Stimulated activated CD8-positive, alpha-beta memory T cell treated with anti-CD3 and anti-CD28 coated beads, Interleukin-4, amount 100 ng/mL, for 1 hour (primary cell): ENCODE measurements around the gene THEM4.

Source experiments
- DNase-seq, 2 donors: peaks; one replicate each; pipeline ENCODE4 v3.0.0-alpha.2; 2020; ENCODE audit warnings: low read depth in 2 of 2, low spot score in 1 of 2

The THEM4 gene

DNA sequence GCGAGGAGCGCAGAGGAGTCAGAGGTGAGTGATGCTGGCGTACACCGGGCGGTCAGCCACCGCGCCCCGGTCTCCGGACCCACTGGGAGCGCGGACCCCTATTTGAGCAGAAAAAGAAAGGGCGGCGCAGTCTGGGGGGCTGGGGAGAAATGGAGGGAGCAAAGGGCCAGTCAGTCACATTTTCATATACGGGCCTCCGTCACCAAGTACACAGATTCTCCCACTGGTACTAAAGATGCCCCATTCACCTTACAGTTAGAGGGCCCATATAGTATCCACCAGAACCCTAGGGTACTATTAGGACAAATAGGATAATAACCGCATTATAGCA is 70.3 kb downstream of the THEM4 start:
- no peak for DNase-seq

DNA sequence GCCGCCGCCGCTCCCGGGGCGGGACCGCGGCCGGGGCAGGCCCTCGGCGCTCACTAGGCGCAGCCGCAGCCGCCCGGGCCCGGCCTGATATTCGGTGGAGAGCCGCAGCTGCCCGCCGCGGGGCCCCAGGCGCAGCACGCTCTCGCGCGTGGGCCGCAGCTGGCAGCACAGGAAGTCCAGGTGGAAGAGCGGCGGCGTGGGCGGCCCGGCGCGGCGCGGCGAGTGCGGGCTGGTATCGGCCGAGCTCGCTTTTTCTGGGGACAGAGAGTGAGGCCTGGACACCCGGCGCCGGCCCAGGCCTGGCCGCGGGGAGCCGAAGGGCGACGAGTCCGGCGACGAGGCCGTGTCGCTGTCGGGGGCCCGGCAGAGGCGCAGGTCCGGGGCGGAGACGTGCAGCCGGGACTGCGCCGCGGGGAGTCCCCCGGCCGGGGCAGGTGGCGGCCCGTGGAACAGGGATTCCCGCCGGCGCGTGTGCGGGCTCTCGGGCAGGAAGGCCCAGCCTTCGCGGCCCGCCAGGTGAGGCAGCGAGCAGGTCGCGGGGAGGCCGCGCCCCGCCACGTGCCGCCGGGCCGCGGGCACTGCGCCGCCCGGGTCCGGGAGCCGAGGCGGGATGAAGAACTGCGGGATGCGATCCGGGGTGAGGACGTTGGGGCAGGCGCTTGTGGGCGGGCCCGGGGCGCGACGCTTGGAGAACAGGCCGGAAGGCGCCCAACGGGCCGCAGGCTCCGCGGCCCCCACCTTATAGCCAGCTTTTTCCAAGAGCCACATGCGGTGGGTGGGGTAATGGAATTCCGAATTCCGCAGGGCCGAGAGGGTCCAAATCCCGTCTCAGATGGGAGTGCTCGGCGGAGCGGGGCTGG is 70.9 kb downstream of the THEM4 start:
- DNase-seq, result no peak

- DNase-seq, result no peak
Measured at GRCh38 chr1:151837884-151838221, 71.5 kb downstream of the THEM4 start.

GRCh38 chr1:151837197-151837596 is 72.1 kb downstream of the THEM4 start:
- DNase-seq, result no peak

GRCh38 chr1:151835596-151835995 is 73.7 kb downstream of the THEM4 start:
- no peak for DNase-seq

DNA sequence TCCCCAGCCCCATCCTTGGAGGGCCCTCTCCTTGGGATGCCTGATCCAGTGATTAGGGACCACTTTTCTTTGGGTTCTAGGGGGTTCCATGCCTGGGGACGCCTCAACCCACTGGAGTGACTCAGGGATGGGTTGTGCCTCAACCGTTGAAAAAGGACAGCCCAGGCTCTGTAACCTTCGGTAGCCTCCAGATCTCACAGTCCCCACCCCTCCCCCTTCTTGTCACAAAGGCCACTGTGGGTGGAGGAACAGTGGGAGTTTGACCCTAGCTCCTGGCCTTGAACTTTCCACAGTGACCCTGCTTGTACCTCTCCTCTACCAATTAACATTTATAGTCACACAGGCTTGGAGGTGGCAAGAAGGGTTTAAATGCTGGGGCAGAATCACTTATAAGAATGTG is 75.1 kb downstream of the THEM4 start:
- DNase-seq, result no peak

- no peak for DNase-seq
Measured at GRCh38 chr1:151833172-151833900, 76.0 kb downstream of the THEM4 start.

DNA sequence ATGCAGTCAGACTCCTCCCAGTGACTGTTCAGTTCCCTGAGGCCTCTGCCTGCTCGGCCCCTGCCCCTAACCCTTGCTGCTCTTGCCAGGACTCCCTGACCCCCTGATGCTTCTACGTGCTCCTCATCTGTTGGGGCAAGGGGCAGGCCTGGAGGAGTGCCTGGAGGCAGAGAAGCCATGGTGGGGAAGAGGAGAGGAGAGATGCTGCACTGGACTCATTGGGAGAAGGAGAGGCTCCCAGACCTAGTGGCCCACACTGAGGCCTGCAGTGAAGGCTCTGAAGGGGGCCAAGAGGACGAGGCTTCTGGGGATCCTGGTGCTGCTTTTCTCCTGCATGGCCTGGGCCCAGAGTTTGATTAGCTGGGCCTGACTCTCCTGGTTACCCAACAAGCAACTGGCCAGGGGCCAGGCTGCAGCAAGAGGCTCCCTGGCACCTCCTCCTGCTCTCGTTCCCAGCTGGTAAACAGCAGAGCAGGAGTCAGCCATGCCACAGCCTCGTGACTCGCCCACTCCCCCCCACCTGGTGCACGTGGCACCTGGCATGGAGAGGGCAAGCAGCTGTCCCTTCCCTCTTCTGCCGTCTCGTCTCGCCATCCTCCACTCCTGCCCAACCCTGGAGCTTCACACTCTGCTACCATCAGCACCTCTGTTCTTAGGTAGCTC is 76.9 kb downstream of the THEM4 start:
- DNase-seq, result no peak

- no peak for DNase-seq
Measured at GRCh38 chr1:151831605-151832004, 77.7 kb downstream of the THEM4 start, which contains the start of gene RORC. TSS of gene RORC (minus strand) at chr1:151831802. CDS start at chr1:151831764, 38 bp downstream.

- no peak for DNase-seq
Measured at GRCh38 chr1:151831256-151831591, 78.1 kb downstream of the THEM4 start.

- no peak for DNase-seq
Measured at GRCh38 chr1:151830055-151830454, 79.3 kb downstream of the THEM4 start.

- no peak for DNase-seq
Measured at GRCh38 chr1:151829352-151830046, 79.8 kb downstream of the THEM4 start.

- DNase-seq, result no peak
Measured at GRCh38 chr1:151828921-151829320, 80.4 kb downstream of the THEM4 start.

- no peak for DNase-seq
Measured at GRCh38 chr1:151827853-151828252, 81.5 kb downstream of the THEM4 start.

DNA sequence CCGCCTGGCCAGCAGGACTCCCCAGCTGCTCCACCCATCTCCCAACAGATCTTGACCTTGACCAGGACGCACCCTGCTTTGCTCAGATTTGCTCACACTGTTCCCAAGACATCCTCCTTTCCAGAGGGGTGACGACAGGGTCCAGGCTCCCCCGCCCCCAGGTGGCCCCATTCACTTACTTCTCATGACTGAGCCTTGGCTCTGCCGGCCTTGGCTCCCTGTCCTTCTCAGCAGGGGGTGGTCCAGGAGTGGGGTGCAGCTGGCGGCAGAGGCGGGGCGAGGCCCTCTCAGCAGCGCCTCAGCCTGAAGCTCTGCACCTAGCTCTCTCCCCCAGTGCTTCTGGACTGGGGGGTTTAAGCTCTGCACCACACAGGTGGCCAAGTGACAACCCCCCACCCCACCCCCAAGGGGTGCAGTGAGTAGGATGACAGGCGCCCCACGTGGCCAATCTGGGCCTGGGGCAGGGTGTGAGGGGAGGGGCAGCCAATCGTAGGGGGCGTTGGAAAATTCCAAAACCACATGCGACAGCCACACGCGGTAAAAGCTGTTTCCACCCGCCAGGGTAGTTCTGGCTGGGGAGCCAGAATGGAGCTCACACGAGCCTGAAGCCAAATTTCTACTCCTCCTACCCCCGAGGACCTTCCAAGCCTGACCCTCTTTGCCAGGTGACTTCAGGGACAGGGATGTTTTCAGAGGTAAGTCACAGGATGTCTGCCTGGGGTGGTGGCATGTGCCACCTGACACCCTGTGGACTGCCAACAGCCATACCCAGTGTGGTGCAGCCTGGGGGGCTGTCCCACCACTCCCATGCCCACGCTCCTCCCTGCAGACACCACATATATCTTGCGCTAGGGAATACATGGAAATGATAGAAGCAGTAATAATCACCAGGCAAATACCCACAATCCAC is 83.3 kb downstream of the THEM4 start:
- DNase-seq, result no peak

- DNase-seq, result no peak
Measured at GRCh38 chr1:151825204-151825603, 84.1 kb downstream of the THEM4 start.
